ENCODE measurements around the gene ZAR1L.

Gene ZAR1L

DNA sequence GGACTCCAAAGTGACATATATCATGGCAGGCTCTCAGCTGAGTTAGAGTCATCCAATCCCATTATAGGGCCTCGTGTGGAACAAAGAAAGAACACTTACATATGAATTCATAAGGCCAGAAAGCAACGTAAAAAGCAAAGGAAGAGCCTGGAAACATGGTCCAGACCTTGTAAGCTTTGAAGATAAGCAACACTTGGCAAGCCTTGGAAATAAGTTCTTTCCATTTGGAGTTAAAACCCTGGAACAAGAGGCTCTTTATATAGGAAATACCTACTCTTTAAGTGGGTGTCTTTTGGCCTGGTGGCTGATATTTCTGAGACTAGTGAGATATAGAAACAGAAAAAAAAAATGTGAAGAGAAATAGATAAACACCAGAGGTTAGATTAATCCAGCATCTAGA, 49.4 kb downstream of the ZAR1L start:
- TF ChIP-seq, protein P1, sequence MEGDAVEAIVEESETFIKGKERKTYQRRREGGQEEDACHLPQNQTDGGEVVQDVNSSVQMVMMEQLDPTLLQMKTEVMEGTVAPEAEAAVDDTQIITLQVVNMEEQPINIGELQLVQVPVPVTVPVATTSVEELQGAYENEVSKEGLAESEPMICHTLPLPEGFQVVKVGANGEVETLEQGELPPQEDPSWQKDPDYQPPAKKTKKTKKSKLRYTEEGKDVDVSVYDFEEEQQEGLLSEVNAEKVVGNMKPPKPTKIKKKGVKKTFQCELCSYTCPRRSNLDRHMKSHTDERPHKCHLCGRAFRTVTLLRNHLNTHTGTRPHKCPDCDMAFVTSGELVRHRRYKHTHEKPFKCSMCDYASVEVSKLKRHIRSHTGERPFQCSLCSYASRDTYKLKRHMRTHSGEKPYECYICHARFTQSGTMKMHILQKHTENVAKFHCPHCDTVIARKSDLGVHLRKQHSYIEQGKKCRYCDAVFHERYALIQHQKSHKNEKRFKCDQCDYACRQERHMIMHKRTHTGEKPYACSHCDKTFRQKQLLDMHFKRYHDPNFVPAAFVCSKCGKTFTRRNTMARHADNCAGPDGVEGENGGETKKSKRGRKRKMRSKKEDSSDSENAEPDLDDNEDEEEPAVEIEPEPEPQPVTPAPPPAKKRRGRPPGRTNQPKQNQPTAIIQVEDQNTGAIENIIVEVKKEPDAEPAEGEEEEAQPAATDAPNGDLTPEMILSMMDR (conservative IDR thresholded peaks at IDR 0.05; ENCODE audit: low read length), result no peak
- no peak for DNase-seq (ENCODE audit: low read depth)
- no peak overlapping the region for H3K4me3 ChIP-seq (ENCODE audit: low read length)

DNA sequence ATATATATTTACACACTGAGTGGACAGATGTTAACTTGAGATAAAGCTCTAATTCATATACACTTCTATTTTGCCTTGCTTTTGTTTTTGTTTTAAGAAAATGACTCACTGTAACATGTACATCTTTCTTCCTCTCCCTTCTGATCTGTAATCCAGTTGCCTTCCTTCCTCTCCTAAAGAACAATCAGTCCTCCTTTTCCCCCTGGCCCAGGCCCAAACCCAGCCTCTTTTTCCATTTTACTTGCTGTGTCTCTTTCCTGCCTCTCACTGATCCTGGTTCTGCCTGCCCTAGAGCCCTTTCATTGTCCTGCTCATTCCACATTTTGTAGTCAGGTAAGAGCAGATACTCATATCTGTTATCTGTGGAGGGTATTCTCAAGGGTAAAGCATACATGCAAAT, 50.8 kb downstream of the ZAR1L start:
- no peak for DNase-seq (ENCODE audit: low read depth)
- TF ChIP-seq, protein P1 (conservative IDR thresholded peaks at IDR 0.05; ENCODE audit: low read length), result no peak
- H3K4me3 ChIP-seq (ENCODE audit: low read length), result no peak overlapping the region

GRCh38 chr13:32262619-32263018, 52.5 kb downstream of the ZAR1L start:
- TF ChIP-seq, protein P1 (conservative IDR thresholded peaks at IDR 0.05; ENCODE audit: low read length), result no peak
- DNase-seq (ENCODE audit: low read depth), result no peak
- H3K4me3 ChIP-seq (ENCODE audit: low read length), result no peak overlapping the region

DNA sequence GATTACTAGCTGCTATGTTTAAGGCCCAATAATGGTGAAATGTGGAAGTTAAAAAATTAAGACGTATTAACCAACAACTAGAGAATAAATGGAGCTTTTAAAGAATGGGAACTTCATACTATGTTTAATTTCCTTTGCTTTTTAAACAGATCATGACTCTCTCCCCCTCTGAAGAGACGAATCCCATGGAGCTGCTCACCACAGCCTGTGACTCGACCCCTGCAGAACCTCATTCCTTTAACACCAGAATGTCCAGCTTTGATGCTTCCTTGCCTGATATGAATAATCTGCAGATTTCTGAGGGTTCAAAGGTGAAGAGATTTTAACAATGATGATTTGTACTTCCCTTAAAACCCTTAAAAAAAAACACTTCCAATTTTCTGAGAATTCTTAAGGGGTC, 53.0 kb downstream of the ZAR1L start:
- H3K4me3 ChIP-seq (ENCODE audit: low read length), result no peak overlapping the region
- TF ChIP-seq, protein P1 (conservative IDR thresholded peaks at IDR 0.05; ENCODE audit: low read length), result no peak
- no peak for DNase-seq (ENCODE audit: low read depth)

DNA sequence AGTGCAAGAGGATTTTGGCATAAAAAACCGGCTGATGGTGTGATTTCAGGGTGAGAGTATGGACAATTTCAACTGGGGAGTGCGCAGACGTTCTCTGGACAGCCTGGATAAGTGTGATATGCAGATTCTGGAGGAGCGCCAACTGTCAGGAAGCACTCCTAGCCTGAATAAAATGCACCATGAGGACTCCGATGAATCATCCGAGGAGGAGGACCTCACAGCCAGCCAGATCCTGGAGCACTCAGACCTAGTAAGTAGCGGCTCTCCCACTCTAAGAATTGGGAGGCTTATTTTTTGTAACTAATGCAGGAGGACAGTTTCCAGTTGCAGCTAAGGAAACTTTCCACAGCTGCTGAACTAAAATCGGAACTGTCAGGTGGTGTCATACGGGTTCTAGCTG, 53.6 kb downstream of the ZAR1L start:
- TF ChIP-seq, protein P1 (conservative IDR thresholded peaks at IDR 0.05; ENCODE audit: low read length), result no peak
- DNase-seq (ENCODE audit: low read depth), result peak; percentile 48
- no peak overlapping the region for H3K4me3 ChIP-seq (ENCODE audit: low read length)

- TF ChIP-seq, protein P1 (conservative IDR thresholded peaks at IDR 0.05; ENCODE audit: low read length), result no peak; the same call in 1 of the 2 replicates
- H3K4me3 ChIP-seq (ENCODE audit: low read length), result no peak overlapping the region
- no peak for DNase-seq (ENCODE audit: low read depth)
Observed at GRCh38 chr13:32259116-32259515, 56.0 kb downstream of the ZAR1L start.

DNA sequence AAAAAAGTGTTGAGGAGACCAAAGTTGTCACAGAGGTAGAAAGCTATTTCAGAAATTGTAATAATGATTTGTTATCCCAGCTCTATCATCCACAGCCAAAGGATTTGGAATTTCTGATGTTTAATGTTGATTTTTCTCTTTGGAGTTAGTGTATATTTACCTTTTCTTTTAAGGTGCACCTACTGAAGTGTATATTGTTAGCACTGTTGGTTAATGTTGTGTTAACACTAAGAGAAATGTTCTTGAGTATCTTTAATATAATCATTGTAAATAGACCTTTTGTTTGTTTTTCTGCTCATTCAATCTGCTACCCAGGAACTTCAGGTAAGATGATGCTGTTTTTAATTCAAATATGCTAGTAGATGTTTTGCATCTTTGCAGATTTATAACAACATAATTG, 57.5 kb downstream of the ZAR1L start:
- no peak overlapping the region for H3K4me3 ChIP-seq (ENCODE audit: low read length)
- TF ChIP-seq, protein P1 (conservative IDR thresholded peaks at IDR 0.05; ENCODE audit: low read length), result no peak
- DNase-seq (ENCODE audit: low read depth), result no peak
